Astrocyte of the cerebellum (primary cell): Measurements from ENCODE around the gene POC1A.

Experiments used
- DNase-seq: peaks from one replicate; pipeline ENCODE4 v3.0.0-alpha.2; 2011; ENCODE audit warnings: low read depth
- H3K4me3 ChIP-seq: 2 replicates; pipeline ENCODE4 v1.5.1; 2011; ENCODE audit warnings: mild to moderate bottlenecking, low read depth, low read length, moderate library complexity
- CTCF ChIP-seq: IDR thresholded peaks from 2 replicates; pipeline ENCODE4 v1.5.1; 2012; ENCODE audit warnings: low read length, low read depth, moderate library complexity, mild to moderate bottlenecking; ENCODE audit errors: missing control alignments
- in situ Hi-C: cut with HindIII; loops from 2 replicates; pipeline ENCODE4 v1.10.0; 2017; ENCODE audit warnings: low sequenced_read_pairs

The POC1A gene

GRCh38 chr3:52137311-52137710 lies 16.9 kb downstream of the POC1A start:
- H3K4me3 ChIP-seq: no peak overlapping the region
- DNase-seq: no peak
- no peak for TF ChIP-seq CTCF
- in situ Hi-C loops: no loop called here

GRCh38 chr3:52136513-52136912 lies 17.7 kb downstream of the POC1A start:
- in situ Hi-C loops: no loop called here
- no peak overlapping the region for H3K4me3 ChIP-seq
- no peak for TF ChIP-seq CTCF
- no peak for DNase-seq

GRCh38 chr3:52135332-52135731 lies 18.9 kb downstream of the POC1A start:
- DNase-seq: no peak
- H3K4me3 ChIP-seq: no peak overlapping the region
- in situ Hi-C loops: no loop called here
- no peak for TF ChIP-seq CTCF

GRCh38 chr3:52134761-52135160 lies 19.5 kb downstream of the POC1A start:
- DNase-seq: no peak
- no peak for TF ChIP-seq CTCF
- no peak overlapping the region for H3K4me3 ChIP-seq
- in situ Hi-C loops: no loop called here

DNA sequence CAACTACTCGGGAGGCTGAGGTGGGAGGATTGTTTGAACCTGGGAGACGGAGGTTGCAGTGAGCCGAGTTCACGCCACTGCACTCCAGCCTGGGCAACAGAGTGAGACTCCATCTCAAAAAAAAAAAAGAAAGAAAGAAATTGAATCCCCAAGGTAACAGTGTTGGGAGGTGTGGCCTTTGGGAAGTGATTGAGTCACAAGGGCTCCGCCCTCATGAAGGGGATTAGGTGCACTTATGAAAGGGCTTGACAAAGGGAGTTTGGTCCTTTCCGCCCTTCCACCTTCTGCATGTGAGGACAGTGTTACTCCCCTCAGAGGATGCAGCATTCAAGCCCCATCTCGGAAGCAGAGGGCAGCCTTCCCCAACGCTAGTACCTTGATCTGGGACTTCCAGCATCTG lies 21.3 kb downstream of the POC1A start:
- in situ Hi-C loops: no loop called here
- no peak overlapping the region for H3K4me3 ChIP-seq
- no peak for DNase-seq
- no peak for TF ChIP-seq CTCF

DNA sequence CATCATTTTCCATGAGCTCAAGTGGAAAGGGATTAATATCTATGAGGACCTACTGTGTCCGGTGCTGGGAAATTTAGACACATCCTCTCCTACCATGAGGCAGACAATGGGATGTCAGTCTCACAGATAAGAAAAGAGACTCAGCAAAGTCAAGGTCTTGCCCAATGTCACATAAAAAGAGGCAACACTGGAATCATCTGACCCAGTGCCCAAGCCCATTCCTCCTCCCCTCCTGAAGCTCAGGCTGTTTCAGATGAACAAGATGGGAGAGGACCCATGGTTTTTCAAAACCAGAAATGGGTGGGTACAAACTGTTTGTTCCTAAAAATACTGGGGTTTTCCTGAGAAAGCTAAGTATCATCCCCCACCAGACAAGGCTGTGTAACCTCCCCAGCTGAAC lies 22.2 kb downstream of the POC1A start:
- in situ Hi-C loops: no loop called here
- no peak for TF ChIP-seq CTCF
- no peak overlapping the region for H3K4me3 ChIP-seq
- DNase-seq: no peak
